NCI-H446 treated with DMSO at 0.1 percent for 48 hours (cell line): ENCODE data around the gene RGPD3.
"Not testable (repeated sequence)": the region's sequence is repeated elsewhere in the genome, so short reads cannot be mapped to it uniquely, and the experiment has no call there.

Experiments
- DNase-seq: peaks from one replicate; lab custom pipeline; 2025; lab: John Stamatoyannopoulos, UW

The RGPD3 gene

DNA sequence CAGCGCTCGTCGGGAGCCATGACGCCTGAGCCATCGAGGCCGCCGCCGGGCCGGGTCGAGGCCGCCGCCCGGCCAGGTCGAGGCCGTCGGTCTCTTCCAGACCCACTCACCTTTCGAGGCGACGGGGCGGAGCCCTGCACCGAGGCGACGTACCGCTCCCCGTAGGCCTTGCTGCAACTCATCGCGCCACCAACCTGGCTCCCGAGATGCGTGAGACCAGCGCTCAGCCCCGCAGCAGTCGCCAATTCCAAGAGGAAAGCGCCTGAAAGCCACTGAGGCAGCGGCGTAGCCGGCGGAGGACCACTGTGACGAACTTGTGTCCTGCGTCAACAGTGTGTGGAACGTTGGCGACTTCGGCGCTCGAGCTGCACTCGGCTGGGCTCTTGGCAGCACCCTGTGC, at the start of gene RGPD3:
TSS of gene RGPD3 (minus strand) at position 307 of the 400 bp plus-strand sequence. CDS start at position 182, 125 bp downstream.
- DNase-seq: not testable (repeated sequence)

DNA sequence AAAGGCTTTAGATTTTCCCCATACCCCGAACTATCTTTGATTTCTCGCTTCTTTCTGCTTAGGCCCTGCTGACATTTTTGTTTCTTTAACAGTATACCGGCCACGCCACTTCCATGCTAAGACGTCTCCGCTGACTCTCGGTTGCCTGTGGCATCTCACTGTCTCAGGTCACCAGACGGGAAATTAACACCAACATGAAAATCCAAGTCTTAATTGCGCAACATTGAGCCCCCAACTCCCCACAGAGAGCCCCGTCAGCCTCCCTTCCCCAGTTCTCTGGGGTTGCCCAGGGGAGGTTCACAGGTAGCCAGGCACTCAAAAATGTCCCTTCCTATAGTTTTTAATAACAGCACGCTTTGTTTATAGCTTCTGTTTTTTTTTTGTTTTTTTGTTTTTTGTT, 49.1 kb upstream of the RGPD3 start:
- DNase-seq: no peak

GRCh38 chr2:106516864-106517263, 48.7 kb upstream of the RGPD3 start:
- no peak for DNase-seq

- DNase-seq: no peak
Measured at GRCh38 chr2:106516436-106516835, 48.2 kb upstream of the RGPD3 start.

- DNase-seq: not testable (repeated sequence)
Measured at GRCh38 chr2:106514827-106515226, 46.6 kb upstream of the RGPD3 start.

DNA sequence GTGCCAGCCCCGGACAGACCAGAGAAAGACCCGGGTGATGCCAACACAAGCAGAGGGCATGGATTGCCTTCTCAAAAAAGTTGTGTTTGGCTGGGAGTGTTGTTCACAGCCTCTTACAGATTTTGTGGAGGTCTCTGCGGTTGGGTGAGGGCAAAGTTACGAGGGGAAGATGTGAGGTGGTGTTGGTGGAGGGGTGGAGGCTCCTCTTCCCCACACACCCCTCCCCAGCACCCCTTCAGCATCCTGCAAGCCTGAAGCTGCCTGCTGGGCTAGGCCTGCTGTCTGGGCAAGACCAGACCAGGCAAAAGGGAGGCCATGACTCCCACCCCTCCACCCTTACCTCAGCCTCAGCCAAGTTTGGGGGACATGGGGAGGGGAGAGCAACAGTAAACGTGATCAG, 45.2 kb upstream of the RGPD3 start:
- not testable (repeated sequence) for DNase-seq

- DNase-seq: not testable (repeated sequence)
Measured at GRCh38 chr2:106511934-106512333, 43.7 kb upstream of the RGPD3 start.

GRCh38 chr2:106511476-106511901, 43.3 kb upstream of the RGPD3 start:
- DNase-seq: not testable (repeated sequence)

GRCh38 chr2:106510791-106511190, 42.6 kb upstream of the RGPD3 start:
- DNase-seq: not testable (repeated sequence)

GRCh38 chr2:106509374-106509770, 41.2 kb upstream of the RGPD3 start:
- DNase-seq: not testable (repeated sequence)

DNA sequence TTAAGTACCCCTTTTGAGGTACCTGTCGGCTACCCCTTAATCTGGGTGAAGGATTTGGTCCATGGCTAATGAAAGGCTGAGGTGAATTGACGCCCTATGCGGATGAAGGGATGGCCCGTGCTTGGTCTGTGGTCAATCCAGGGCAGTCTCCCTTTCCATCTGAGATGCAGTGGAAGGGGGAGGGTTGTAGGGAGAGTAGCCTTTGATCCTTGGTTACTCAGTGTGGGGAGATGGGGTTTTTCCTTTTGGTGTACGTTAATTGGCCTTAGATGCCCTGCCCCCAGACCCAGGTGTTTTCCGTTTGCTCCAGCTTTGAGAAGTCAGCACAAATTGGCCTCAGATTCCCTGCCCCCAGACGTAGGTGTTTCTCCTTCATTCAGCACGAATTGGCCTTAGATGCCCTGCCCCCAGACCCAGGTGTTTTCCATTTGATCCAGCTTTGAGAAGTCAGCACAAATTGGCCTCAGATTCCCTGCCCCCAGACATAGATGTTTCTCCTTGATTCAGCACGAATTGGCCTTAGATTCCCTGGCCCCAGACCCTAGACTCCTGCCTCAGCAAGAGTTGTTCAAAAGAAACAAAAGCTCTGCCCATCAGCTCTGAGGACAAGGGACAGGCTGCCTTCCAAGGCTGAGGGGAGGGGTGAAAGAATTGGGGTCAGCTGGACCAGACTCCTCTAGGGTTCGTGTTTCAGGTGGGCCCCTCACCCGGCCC, 40.6 kb upstream of the RGPD3 start:
- not testable (repeated sequence) for DNase-seq

GRCh38 chr2:106506002-106506687, 37.9 kb upstream of the RGPD3 start:
- DNase-seq: not testable (repeated sequence)

- not testable (repeated sequence) for DNase-seq
Measured at GRCh38 chr2:106504787-106505186, 36.6 kb upstream of the RGPD3 start.

DNA sequence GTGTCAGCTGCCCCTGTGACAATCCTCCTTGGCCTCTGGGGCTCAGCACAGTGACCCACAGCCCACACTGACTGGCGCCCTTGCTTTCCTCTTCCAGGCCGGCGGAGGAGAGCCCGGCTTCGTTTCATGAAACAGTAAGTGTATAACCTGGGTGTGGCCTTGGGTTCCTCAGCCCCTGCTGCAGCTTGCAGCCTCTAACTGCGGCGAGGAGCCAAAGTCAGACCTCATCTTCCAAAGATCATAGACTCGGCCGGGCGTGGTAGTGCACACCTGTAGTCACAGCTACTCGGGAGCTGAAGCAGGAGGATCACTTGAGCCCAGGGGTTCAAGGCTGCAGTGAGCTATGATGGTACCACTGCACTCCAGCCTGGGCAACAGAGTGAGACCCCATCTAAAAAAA, 36.0 kb upstream of the RGPD3 start:
- DNase-seq: not testable (repeated sequence)

- DNase-seq: not testable (repeated sequence)
Measured at GRCh38 chr2:106502351-106502750, 34.1 kb upstream of the RGPD3 start.

DNA sequence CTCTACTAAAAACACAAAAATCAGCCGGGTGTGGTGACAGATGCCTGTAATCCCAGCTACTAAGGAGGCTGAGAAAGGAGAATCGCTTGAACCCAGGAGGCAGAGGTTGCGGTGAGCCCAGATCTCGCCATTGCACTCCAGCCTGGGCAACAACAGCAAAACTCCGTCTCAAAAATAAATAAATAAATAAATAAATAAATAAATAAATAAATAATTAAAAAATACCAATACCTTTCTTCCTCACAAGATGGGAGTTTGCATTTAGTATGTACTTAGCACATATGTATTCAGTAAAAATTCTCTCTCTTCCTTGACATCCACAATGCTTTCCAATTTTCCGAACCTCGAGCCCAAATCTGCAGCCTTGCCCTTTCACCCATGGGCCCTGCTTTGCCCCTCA, 32.1 kb upstream of the RGPD3 start:
- DNase-seq: not testable (repeated sequence)

DNA sequence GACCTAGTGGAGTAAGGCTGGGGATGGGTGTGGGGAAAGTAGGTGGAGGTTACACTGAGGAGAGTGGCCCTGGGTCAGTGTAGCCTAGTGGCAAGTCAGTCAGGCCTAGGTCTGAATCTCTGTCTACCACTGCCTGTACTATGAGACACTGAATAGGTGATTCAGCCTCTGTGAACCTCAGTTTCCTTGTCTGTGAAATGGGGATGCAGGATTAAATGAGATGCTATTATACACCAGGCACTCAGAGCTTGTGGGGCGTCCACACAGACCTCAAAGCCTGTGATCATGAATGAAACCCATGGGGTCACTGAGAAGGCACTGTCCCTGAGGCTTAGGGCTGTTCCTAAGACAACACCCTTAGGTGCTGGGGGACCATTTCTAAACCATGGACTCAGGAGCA, 30.3 kb upstream of the RGPD3 start:
- not testable (repeated sequence) for DNase-seq

DNA sequence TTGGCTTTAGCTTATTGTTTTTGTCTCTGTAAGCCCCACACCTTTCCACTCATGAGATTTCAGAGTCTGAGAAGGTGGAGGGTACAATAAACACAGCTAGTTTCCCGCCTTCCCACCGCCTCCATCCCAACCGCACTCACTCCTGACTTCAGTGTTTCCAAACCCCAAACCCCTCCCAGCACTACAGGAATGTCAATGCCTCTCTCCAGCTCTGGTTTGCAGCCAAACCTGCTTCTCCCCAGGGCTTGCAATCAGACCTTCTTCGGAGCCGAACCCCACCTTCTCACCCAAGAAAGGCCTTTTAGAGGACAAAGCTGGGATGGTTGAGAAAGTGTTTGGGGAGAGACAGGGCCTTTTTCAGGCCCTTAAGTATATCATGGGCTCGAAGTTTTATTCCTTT, 24.7 kb upstream of the RGPD3 start:
- not testable (repeated sequence) for DNase-seq

DNA sequence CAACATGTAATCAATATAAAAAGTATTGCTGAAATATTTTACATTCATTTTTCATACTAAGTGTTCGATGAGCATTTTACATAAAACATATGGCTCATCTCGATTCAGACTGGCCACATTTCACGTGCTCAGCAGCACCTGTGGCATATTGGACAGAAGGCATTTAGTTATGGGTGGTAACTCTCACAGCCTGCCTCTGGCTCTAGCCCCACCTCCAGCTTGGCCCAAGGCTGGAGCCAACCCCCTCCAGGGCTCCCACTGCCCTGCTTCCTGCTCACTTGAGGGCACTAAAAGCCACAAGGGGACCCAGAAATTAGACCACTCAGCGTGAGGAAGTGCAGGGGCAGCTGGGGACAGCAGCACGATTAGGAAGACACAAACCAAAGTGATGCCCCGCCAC, 24.2 kb upstream of the RGPD3 start:
- not testable (repeated sequence) for DNase-seq

GRCh38 chr2:106489701-106490100, 21.5 kb upstream of the RGPD3 start:
- not testable (repeated sequence) for DNase-seq

- not testable (repeated sequence) for DNase-seq
Measured at GRCh38 chr2:106487386-106488191, 19.4 kb upstream of the RGPD3 start.
